CD4-positive, CD25-positive, alpha-beta regulatory T cell (primary cell): ENCODE measurements around the gene RNF115. TPM values are rescaled to one million over a fixed set of nuclear protein-coding genes. Genes with fewer than 3 reads are reported as not detected.

ENCODE experiments used
- ATAC-seq, 2 donors: fragments of 150-1000 bp; cut with Tn5 transposase; one replicate each; pipeline ENCODE4 v1.10.0; 2021; ENCODE audit warnings: low read depth in 2 of 2, moderate number of reproducible peaks in 2 of 2, moderate library complexity in 1 of 2
- DNase-seq, 3 donors: peaks; one replicate each; pipeline versions ENCODE4 v3.0.0 to v3.0.0-alpha.2; 2012 to 2022; ENCODE audit warnings: mixed read lengths in 1 of 3
- H3K27ac ChIP-seq: one replicate; pipeline ENCODE4 v1.7.0; 2013; ENCODE audit warnings: mild to moderate bottlenecking, low read length; ENCODE audit not compliant: insufficient read depth, poor library complexity, severe bottlenecking
- H3K27me3 ChIP-seq: one replicate; pipeline ENCODE4 v1.7.0; 2013; ENCODE audit warnings: low read length; ENCODE audit not compliant: control insufficient read depth, insufficient read depth
- H3K36me3 ChIP-seq: one replicate; pipeline ENCODE4 v1.7.0; 2013; ENCODE audit warnings: mild to moderate bottlenecking, low read length, moderate library complexity; ENCODE audit not compliant: control insufficient read depth, insufficient read depth
- H3K4me1 ChIP-seq: 2 replicates; pipeline ENCODE4 v1.7.0; 2013; ENCODE audit warnings: mild to moderate bottlenecking, low read length; ENCODE audit not compliant: insufficient read depth, control insufficient read depth, poor library complexity, severe bottlenecking
- H3K4me3 ChIP-seq: one replicate; pipeline ENCODE4 v1.7.0; 2013; ENCODE audit warnings: low read depth, mild to moderate bottlenecking, low read length, moderate library complexity
- H3K9me3 ChIP-seq, 2 experiments: 1 replicate in 1 of 2; 2 replicates in 1 of 2; pipeline ENCODE4 v1.7.0; 2013; ENCODE audit warnings: low read length in 2 of 2, mild to moderate bottlenecking in 1 of 2, moderate library complexity in 1 of 2; ENCODE audit not compliant: control insufficient read depth in 2 of 2
- H3K27ac Mint-ChIP-seq, 3 donors: one replicate each; pipeline ENCODE4 v1.8.0; 2020 to 2022; ENCODE audit warnings: mild to moderate bottlenecking in 3 of 3, mixed read lengths in 3 of 3, moderate library complexity in 2 of 3
- H3K27me3 Mint-ChIP-seq: one replicate; pipeline ENCODE4 v1.8.0; 2022; ENCODE audit warnings: mild to moderate bottlenecking, mixed read lengths
- H3K36me3 Mint-ChIP-seq: one replicate; pipeline ENCODE4 v1.8.0; 2020; ENCODE audit warnings: mixed read lengths
- H3K4me1 Mint-ChIP-seq, 4 donors: one replicate each; pipeline ENCODE4 v1.8.0; 2020 to 2022; ENCODE audit warnings: mixed read lengths in 4 of 4, mild to moderate bottlenecking in 1 of 4
- H3K4me3 Mint-ChIP-seq, 4 donors: one replicate each; pipeline ENCODE4 v1.8.0; 2020 to 2022; ENCODE audit warnings: mild to moderate bottlenecking in 4 of 4, mixed read lengths in 4 of 4, moderate library complexity in 3 of 4
- H3K9me3 Mint-ChIP-seq, 7 donors: one replicate each; pipeline ENCODE4 v1.8.0; 2020 to 2022; ENCODE audit warnings: mixed read lengths in 7 of 7, mild to moderate bottlenecking in 3 of 7, moderate library complexity in 2 of 7
- polyA plus RNA-seq, 4 donors: library from polyadenylated mRNA; unstranded; fragments of 300-500 nt; fragmentation: Illumina TruSeq; gene quantifications; one replicate each; pipeline ENCODE4 v1.2.3, GENCODE V29; 2021
- total RNA-seq: library from RNA; stranded (reverse); gene quantifications from one replicate; pipeline ENCODE4 v1.2.3, GENCODE V29; 2022

RNF115 gene
- total and polyA plus RNA-seq, 5 donors from 2014 or later: 4.1 to 17.3 (median 6.2) TPM

DNA sequence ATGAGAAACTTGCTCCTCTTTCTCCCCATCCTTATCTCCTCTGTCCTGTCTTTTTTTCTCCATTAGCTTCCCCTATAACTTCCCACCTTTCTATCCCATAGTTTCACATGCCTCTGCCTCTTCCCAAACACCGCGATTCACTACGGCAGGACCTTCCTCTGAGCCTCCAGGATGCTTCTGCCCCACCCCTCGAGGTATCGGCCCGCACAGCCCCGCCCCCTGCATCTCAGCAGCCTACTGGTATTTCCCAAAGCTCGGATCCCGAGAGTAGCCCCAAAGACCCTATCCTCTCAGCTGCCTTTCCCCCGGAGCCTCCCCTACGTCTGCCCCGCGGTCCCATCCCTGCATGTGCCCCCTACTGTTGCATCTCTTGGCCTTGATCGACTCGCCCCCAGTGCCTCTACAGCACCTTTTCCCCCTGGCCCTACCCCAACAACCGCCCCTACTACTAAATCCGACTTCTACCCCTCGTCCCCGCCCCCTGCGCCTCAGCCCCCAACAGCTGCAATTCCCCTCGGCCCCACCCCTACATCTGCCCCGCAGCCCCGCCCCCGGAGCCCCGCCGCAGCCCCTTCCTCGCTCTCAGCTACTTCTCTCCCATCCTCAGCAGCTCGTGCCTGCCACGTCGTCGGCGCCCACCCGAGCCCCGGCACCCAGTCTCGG lies 34.5 kb upstream of the RNF115 start:
- H3K9me3 ChIP-seq: no peaks in the 10 kb centered on the region
- peak; percentile 44 to 49 for ATAC-seq
- H3K4me1 Mint-ChIP-seq: peaks cover 0 to 30% (median 12%) of the 10 kb centered on the region in 4 donors
- peak overlapping the region; percentile 90 to 99 (median 96) for H3K4me3 Mint-ChIP-seq
- H3K9me3 Mint-ChIP-seq: peaks cover 0 to 1% (median 0%) of the 10 kb centered on the region in 7 donors
- peaks cover 24% of the 10 kb centered on the region for H3K36me3 Mint-ChIP-seq
- H3K4me3 ChIP-seq: peak overlapping the region; percentile 89
- peaks cover 30% of the 10 kb centered on the region for H3K36me3 ChIP-seq
- H3K27ac Mint-ChIP-seq: peak overlapping the region; percentile 74 to 93 (median 92)
- H3K27me3 Mint-ChIP-seq: peaks cover 12% of the 10 kb centered on the region
- DNase-seq: peak in 2 of 3 donors; percentile 48 to 72
- H3K27ac ChIP-seq: peak overlapping the region; percentile 65
- peaks cover 17% of the 10 kb centered on the region for H3K4me1 ChIP-seq
- no peaks in the 10 kb centered on the region for H3K27me3 ChIP-seq

GRCh38 chr1:145857170-145857569 lies 33.3 kb upstream of the RNF115 start:
- H3K27me3 ChIP-seq: no peaks in the 10 kb centered on the region
- ATAC-seq (no peak), DNase-seq (no peak)
- H3K27me3 Mint-ChIP-seq: peaks cover 10% of the 10 kb centered on the region
- H3K9me3 Mint-ChIP-seq: peaks cover 0 to 1% (median 0%) of the 10 kb centered on the region in 7 donors
- peaks cover 29% of the 10 kb centered on the region for H3K36me3 Mint-ChIP-seq
- no peak overlapping the region for H3K27ac Mint-ChIP-seq
- peaks cover 35% of the 10 kb centered on the region for H3K36me3 ChIP-seq
- H3K9me3 ChIP-seq: no peaks in the 10 kb centered on the region
- no peak overlapping the region for H3K4me3 ChIP-seq
- H3K27ac ChIP-seq: no peak overlapping the region
- H3K4me1 ChIP-seq: peaks cover 17% of the 10 kb centered on the region
- peak overlapping the region in 3 of 4 donors; percentile 41 to 99 (median 97) for H3K4me3 Mint-ChIP-seq
- peaks cover 0 to 30% (median 12%) of the 10 kb centered on the region in 4 donors for H3K4me1 Mint-ChIP-seq

GRCh38 chr1:145855426-145855948 lies 31.6 kb upstream of the RNF115 start:
- no peaks in the 10 kb centered on the region for H3K27me3 ChIP-seq
- ATAC-seq: no peak
- peaks cover 17% of the 10 kb centered on the region for H3K4me1 ChIP-seq
- Mint-ChIP-seq H3K27me3 (peaks cover 4% of the 10 kb centered on the region), H3K4me1 (peaks cover 0 to 30% (median 12%) of the 10 kb centered on the region in 4 donors), H3K27ac (peak overlapping the region in 2 of 3 donors; percentile 27 to 37), H3K36me3 (peaks cover 38% of the 10 kb centered on the region), H3K9me3 (peaks cover 0 to 1% (median 0%) of the 10 kb centered on the region in 7 donors), H3K4me3 (peak overlapping the region; percentile 34 to 99 (median 70))
- no peak overlapping the region for H3K27ac ChIP-seq
- peaks cover 44% of the 10 kb centered on the region for H3K36me3 ChIP-seq
- no peak for DNase-seq
- H3K9me3 ChIP-seq: no peaks in the 10 kb centered on the region
- no peak overlapping the region for H3K4me3 ChIP-seq

DNA sequence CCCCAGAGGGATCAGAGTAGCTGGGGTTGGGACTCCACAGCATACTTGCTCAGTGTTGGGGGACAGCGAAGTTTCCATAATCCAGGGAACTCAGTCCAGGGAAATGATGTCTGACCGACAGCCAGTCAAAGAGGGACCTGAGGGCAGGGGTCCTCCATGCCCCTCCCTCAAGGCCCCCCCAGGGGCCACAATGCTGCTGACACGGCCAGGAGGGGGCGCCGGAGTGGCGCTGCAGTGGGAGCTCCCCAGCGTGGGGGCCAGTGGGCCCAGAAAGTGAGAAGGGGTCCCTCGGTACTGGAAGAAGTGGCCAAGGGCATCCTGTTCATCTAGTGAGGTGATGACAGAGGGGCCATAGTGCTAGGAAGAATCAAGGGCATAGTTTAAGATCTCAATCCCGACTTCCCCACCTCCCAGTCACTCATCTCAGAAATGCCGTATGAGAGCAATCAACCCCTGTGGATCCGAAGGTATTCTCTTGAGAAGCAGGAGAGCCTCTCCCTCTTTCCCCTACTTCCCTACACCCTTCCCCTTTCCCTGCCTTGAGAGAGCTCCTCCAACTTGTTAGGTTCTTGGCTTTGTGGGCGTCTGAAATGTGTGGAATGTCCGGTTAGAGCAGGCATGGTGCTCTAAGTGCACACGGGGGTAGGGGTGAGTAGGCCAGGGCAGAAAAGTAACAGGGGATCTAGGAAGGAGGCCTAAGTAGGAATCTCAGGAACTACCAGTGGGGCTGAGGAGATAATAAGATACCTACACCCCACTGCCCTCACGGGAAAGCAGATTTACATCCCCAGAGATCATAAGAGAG lies 25.7 kb upstream of the RNF115 start:
- Histone ChIP-seq H3K9me3 (no peaks in the 10 kb centered on the region), H3K4me1 (peaks cover 16% of the 10 kb centered on the region), H3K4me3 (no peak overlapping the region), H3K27me3 (no peaks in the 10 kb centered on the region), H3K36me3 (peaks cover 32% of the 10 kb centered on the region), H3K27ac (no peak overlapping the region)
- Mint-ChIP-seq H3K36me3 (peaks cover 30% of the 10 kb centered on the region), H3K4me3 (peak overlapping the region in 1 of 4 donors; percentile 44), H3K27me3 (no peaks in the 10 kb centered on the region), H3K4me1 (peaks cover 0 to 10% (median 3%) of the 10 kb centered on the region in 4 donors), H3K9me3 (no peaks in the 10 kb centered on the region), H3K27ac (peak overlapping the region in 1 of 3 donors; percentile 6)
- no peak for ATAC-seq
- DNase-seq: no peak

- Histone ChIP-seq H3K9me3 (no peaks in the 10 kb centered on the region), H3K27me3 (no peaks in the 10 kb centered on the region), H3K4me3 (no peak overlapping the region), H3K36me3 (peaks cover 25% of the 10 kb centered on the region), H3K27ac (no peak overlapping the region), H3K4me1 (peaks cover 16% of the 10 kb centered on the region)
- no peaks in the 10 kb centered on the region for H3K9me3 Mint-ChIP-seq
- peaks cover 20% of the 10 kb centered on the region for H3K36me3 Mint-ChIP-seq
- peaks cover 0 to 8% (median 3%) of the 10 kb centered on the region in 4 donors for H3K4me1 Mint-ChIP-seq
- DNase-seq (no peak), ATAC-seq (no peak)
- H3K27me3 Mint-ChIP-seq: no peaks in the 10 kb centered on the region
- peak overlapping the region; percentile 23 to 78 (median 65) for H3K27ac Mint-ChIP-seq
- H3K4me3 Mint-ChIP-seq: peak overlapping the region in 1 of 4 donors; percentile 33
Measured at GRCh38 chr1:145847827-145848226, 23.9 kb upstream of the RNF115 start.

DNA sequence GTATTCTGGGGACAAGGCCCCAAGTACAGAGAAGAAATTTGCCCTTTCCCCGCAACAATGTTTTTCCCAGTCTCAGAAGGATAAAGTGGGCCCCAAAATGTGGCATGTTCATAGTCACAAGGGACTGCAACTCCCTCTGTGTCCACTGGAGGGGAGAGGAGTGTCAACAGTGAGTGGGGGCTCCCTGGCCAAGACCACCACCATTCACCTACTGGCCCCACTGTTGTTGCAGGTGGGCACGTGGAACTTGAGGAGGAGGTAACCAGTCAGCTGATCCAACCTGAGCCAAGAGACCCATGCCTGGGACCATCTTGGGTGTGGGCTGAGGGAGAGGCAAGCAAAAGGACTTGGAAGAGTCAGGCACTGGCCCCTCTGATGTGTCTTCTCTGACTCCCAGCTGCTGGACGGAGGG lies 22.3 kb upstream of the RNF115 start:
- Mint-ChIP-seq H3K4me1 (peaks cover 0 to 8% (median 3%) of the 10 kb centered on the region in 4 donors), H3K36me3 (peaks cover 24% of the 10 kb centered on the region), H3K4me3 (no peak overlapping the region), H3K27ac (peak overlapping the region; percentile 75 to 89 (median 88)), H3K9me3 (no peaks in the 10 kb centered on the region), H3K27me3 (no peaks in the 10 kb centered on the region)
- Histone ChIP-seq H3K36me3 (peaks cover 32% of the 10 kb centered on the region), H3K4me3 (peak overlapping the region; percentile 86), H3K27ac (no peak overlapping the region), H3K4me1 (peaks cover 16% of the 10 kb centered on the region), H3K27me3 (no peaks in the 10 kb centered on the region), H3K9me3 (no peaks in the 10 kb centered on the region)
- peak; percentile 37 to 38 for ATAC-seq
- DNase-seq: peak in 2 of 3 donors; percentile 33 to 53

DNA sequence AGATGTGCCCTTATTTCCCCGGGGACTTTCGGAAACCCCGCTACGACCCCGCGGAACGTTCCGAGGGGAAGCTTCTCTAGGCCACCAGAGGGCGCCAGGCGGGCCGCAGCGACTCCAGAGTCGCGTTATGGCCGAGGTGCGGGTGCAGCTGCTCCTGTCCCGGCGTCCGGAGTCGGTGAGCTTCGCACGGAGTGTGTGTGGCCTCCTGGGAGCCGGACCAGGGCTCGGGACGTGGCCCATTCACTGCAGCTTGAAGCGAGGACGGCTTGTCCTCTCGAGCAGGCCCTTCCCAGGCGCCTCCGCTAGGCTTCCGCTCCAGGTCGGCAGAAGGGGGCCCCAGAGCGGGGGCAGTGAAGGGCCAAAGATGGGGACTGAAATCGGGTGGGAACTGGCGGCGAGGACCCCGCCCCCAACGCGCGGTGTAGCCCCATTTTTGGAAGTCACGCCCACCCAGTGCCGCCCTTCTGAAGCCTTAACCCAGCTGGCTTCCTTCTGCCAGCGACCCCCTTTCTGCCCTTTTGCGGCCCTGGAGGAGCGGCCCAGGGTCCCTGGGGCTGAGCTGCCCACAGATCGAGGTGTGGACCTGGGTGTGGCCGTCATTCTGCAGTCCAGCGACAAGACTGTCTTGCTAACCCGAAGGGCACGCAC lies 21.7 kb upstream of the RNF115 start, which contains the start of gene NUDT17:
Gene NUDT17 (plus strand): TSS at position 117 of the 648 bp plus-strand sequence. CDS start 11 bp downstream, at position 128.
- H3K36me3 Mint-ChIP-seq: peaks cover 26% of the 10 kb centered on the region
- peak within 1 kb of the TSS; percentile 75 to 89 (median 88) for H3K27ac Mint-ChIP-seq
- DNase-seq: peak; percentile 67 to 79 (median 72)
- H3K4me1 Mint-ChIP-seq: peaks cover 0 to 8% (median 3%) of the 10 kb centered on the region in 4 donors
- no peaks in the 10 kb centered on the region for H3K27me3 Mint-ChIP-seq
- ATAC-seq: peak; percentile 77 to 79
- peaks cover 34% of the 10 kb centered on the region for H3K36me3 ChIP-seq
- no peaks in the 10 kb centered on the region for H3K9me3 Mint-ChIP-seq
- H3K4me3 ChIP-seq: peak within 1 kb of the TSS; percentile 86
- H3K9me3 ChIP-seq: no peaks in the 10 kb centered on the region
- H3K27ac ChIP-seq: peak within 1 kb of the TSS; percentile 29
- H3K4me3 Mint-ChIP-seq: no peak within 1 kb of the TSS
- peaks cover 16% of the 10 kb centered on the region for H3K4me1 ChIP-seq
- H3K27me3 ChIP-seq: no peaks in the 10 kb centered on the region
